ENCODE data around the gene ADNP2.
A peak's percentile ranks its signal among the peaks of the same experiment; 100 is the strongest.

DNA sequence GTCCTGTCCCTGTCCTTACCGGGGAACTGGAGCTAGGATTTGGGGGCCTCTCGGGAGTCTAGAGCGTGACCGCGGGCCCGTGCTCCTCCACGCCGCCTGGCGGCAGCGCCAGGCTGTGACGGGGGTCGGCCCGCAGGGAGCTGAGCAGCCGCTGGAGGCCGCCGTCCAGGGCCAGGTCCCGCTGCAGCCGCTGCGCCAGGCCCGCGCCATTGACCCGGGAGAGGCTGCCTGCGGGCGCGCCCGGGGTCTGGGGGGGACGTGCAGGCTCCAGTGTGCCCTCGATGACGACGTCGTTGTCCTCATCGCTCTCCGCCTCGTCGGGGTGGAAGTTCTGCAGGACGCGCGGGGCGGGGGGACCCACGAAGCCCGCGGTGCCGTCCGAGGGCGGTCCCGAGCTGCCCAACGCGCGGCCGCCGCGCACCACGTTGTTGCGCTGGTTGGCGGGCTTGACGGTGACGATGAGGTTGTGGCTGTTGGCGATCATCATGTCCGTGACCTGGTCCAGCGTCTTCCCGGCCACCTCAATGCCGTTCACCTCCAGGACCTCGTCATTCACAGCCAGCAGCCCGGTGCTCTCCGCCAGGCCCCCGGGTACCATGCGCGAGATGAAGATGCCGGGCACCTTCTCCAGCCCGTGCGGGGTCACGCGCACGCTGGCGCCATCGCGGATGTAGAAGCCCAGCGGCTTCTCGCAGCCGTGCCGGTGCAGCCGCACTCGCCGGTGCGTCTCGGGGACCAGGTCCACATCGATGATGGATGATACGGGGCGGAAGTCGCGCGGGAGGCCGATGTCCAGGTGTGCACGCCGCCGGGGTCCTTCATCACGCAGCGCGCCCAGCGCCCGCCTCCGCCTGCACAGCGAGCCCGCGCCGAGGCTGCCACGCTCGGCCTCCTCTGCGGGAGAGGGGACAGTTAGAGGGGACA, 50.9 kb downstream of the ADNP2 start:
- TF ChIP-seq, protein P1, sequence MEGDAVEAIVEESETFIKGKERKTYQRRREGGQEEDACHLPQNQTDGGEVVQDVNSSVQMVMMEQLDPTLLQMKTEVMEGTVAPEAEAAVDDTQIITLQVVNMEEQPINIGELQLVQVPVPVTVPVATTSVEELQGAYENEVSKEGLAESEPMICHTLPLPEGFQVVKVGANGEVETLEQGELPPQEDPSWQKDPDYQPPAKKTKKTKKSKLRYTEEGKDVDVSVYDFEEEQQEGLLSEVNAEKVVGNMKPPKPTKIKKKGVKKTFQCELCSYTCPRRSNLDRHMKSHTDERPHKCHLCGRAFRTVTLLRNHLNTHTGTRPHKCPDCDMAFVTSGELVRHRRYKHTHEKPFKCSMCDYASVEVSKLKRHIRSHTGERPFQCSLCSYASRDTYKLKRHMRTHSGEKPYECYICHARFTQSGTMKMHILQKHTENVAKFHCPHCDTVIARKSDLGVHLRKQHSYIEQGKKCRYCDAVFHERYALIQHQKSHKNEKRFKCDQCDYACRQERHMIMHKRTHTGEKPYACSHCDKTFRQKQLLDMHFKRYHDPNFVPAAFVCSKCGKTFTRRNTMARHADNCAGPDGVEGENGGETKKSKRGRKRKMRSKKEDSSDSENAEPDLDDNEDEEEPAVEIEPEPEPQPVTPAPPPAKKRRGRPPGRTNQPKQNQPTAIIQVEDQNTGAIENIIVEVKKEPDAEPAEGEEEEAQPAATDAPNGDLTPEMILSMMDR (IDR thresholded peaks at IDR 0.05): peak in 4 of 5 experiments; percentile 10 to 40 (median 34)
- TF ChIP-seq POLR2AphosphoS5 (IDR thresholded peaks at IDR 0.05): no peak
- TF ChIP-seq POLR2A (IDR thresholded peaks at IDR 0.05): no peak
- no peak for TF ChIP-seq EP300 (IDR thresholded peaks at IDR 0.05; ENCODE audit: low read depth)

All from transverse colon (tissue), 4 donors.